ENCODE results near the gene KDM5B. TPM values are rescaled to one million over a fixed set of nuclear protein-coding genes. Genes with fewer than 3 reads are reported as not detected.
"Not testable (repeated sequence)": the region's sequence is repeated elsewhere in the genome, so short reads cannot be mapped to it uniquely, and the experiment has no call there.

The KDM5B gene
- 148 TPM for total RNA-seq

GRCh38 chr1:202807926-202808757 is at the start of gene KDM5B:
KDM5B (minus strand) TSS chr1:202808421; CDS start chr1:202808305, 116 bp downstream.
- FAIRE-seq = no peak
- peak; percentile 72 to 80 for DNase-seq (ENCODE audit: low spot score in 2 of 2)

- no peak for FAIRE-seq
- DNase-seq (ENCODE audit: low spot score in 2 of 2) = no peak
These were observed 49.0 kb upstream of the KDM5B start for GRCh38 chr1:202857136-202857610.

- FAIRE-seq = no peak
- DNase-seq (ENCODE audit: low spot score in 2 of 2) = no peak
These were observed 47.8 kb upstream of the KDM5B start for GRCh38 chr1:202856014-202856413.

- DNase-seq (ENCODE audit: low spot score in 2 of 2) (no peak), FAIRE-seq (no peak)
These were observed 46.6 kb upstream of the KDM5B start for GRCh38 chr1:202854787-202855186.

- no peak for FAIRE-seq
- no peak for DNase-seq (ENCODE audit: low spot score in 2 of 2)
These were observed 44.1 kb upstream of the KDM5B start for GRCh38 chr1:202852163-202852904.

GRCh38 chr1:202850593-202851362 is 42.6 kb upstream of the KDM5B start:
- no peak for DNase-seq (ENCODE audit: low spot score in 2 of 2)
- FAIRE-seq = no peak

- DNase-seq (ENCODE audit: low spot score in 2 of 2) (peak in 1 of 2 donors; percentile 30), FAIRE-seq (no peak)
These were observed 39.9 kb upstream of the KDM5B start for GRCh38 chr1:202848191-202848542.

DNA sequence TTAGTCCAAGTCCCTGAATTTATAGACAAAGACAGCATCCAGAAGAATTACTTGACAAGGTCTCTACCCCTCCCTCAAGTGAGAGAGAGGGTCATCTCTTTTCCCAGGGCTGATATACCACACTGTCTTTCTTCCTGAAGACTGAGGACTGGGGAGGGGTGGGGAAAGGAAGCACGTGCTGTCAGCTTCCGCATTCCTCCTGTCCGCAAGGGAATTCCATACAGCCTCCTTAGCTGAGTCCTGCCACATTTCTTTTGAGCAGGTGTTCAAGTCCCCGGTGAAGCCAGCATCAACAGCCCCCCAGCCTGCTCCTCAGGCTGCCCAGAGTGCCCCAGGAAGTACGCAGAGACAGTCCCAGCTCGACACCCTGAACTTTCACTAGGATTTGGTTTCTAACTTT is 36.7 kb upstream of the KDM5B start:
- FAIRE-seq (no peak), DNase-seq (ENCODE audit: low spot score in 2 of 2) (no peak)

DNA sequence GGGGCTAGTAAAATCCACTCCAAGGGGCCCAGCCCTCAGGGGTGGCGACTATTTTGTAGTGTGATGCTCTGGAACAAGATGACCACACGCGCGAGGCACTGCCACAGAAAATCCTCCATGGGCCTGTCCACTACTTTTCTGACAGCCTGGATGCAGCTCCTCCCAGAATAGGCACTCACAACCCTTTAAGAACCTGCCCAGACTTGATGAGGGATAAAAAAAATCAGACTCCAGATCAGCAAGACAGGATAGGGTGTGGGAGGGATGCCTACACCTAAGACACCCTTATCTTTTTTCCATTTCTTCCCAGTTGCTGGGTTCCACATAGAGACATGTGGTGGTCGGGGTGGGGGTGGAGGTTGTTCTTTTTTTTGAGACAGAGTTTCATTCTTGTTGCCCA is 36.0 kb upstream of the KDM5B start:
- DNase-seq (ENCODE audit: low spot score in 2 of 2) (no peak), FAIRE-seq (no peak)

- no peak for FAIRE-seq
- DNase-seq (ENCODE audit: low spot score in 2 of 2) = peak in 1 of 2 donors; percentile 29
These were observed 34.9 kb upstream of the KDM5B start for GRCh38 chr1:202843081-202843480.

- DNase-seq (ENCODE audit: low spot score in 2 of 2) (no peak), FAIRE-seq (no peak)
These were observed 29.6 kb upstream of the KDM5B start for GRCh38 chr1:202837746-202838262.

DNA sequence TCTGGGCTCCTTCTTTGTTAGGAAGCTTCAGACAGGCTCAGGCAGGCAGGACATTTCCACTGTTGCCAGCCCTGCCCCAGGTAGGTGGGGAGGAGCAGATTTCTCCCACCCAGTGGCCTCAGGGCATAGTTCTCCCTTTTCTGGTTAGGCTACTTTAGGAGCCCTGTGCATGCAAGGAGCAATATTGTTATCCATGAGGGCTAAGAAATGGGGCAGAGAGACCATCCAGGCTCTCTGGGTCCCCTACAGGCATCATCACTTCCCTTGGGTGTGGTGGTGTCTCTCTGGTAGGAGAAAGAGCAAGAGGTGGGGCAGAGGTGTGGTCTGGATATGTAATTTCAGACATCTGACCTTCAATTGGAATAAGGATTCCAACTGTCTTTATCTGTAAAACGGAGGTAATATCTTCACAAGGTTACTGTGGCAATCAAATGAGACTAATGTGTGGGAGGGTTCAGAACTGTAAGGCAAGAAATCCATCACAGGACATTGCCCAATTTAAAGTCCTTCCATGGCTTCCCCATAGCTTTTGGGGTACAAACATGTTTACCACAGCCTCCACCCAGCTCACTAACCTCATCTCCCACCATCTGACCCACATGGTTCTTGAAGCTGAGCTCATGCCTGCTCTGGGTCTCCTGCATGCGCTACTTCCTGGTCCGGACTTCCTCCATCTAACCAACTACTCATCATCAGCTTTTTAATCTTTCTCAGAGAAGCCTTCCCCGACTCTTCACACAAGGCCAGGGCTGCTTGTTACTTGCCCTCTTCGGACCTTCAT is 28.6 kb upstream of the KDM5B start:
- no peak for FAIRE-seq
- DNase-seq (ENCODE audit: low spot score in 2 of 2) = no peak

DNA sequence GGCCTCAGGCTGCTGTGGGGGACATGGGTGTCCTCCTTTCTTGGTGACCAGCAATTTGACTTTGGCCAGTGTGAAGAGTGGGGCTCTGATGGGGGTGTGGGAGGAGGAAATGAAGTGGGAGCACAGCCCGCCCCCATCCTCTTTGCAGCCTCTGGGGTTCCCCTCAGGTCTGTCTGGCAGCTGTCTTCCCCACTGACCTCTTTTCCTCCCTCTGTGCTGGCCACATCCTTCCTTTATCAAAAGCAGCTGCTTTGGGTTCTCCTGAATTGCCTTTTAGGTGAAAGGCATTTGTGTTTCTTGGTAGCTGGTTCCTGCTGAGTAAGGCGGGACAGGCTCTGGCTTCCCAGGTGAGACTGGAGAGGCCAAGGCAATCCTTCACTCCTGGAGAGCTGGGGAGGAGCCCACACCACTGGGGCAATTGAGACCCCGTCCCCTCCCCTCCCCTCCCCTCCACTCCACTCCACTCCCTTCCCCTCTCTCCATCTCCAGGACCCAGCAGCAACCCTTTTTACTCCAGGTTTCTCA is 27.4 kb upstream of the KDM5B start:
- no peak for FAIRE-seq
- DNase-seq (ENCODE audit: low spot score in 2 of 2) = no peak

GRCh38 chr1:202834771-202835547 is 26.7 kb upstream of the KDM5B start:
- FAIRE-seq = no peak
- peak in 1 of 2 donors; percentile 33 for DNase-seq (ENCODE audit: low spot score in 2 of 2)

DNA sequence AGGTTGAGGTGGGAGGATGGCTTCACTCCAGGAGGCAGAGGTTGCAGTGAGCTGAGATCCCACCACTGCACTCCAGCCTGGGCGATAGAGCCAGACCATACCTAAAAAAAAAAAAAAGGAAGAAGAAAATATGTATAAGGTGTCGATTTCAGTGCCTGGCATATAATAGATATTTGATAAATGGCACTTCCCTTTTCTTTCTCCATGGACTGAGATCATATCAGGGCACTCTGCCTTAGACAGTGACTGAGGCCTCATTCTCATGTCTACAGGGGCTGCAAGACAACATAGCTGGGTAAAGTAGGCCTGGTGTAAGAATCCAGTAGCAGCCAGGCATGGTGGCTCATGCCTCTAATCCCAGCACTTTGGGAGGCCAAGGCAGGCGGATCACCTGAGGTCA is 23.7 kb upstream of the KDM5B start:
- FAIRE-seq (no peak), DNase-seq (ENCODE audit: low spot score in 2 of 2) (no peak)

DNA sequence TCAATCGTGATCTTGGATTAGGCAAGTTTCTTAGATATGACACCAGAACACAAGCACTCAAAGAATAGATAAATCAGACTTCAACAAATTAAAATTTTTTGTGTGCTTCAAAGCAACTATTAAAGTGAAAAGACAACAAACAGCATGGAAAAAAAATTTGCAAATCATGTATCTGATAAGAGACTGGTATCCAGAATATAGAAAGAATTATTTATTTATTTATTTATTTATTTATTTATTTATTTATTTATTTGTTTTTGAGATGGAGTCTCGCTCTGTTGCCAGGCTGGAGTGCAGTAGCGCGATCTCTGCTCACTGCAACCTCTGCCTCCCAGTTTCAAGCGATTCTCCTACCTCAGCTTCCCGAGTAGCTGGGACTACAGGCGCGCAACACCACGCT is 21.0 kb upstream of the KDM5B start:
- DNase-seq (ENCODE audit: low spot score in 2 of 2); FAIRE-seq: not testable (repeated sequence)

DNA sequence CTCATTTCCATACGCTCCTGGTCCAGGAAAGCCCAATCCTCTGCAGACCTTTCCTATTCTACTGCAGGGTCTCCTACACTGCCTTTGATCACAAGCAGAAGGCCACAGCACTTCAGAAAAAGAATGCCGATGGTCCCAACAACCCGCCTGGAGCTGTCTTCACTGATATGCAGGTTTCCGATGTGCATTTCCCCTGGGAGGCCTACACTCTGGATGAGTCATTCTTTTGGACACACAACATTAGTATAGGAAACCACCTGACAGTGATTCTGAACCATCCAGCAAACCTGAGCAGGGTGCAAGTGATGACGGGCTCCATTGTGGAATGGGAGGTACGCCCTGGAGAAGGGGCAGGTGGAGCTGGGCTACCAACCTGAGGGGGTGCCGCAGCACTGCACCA is 17.5 kb upstream of the KDM5B start:
- DNase-seq (ENCODE audit: low spot score in 2 of 2) (no peak), FAIRE-seq (no peak)

- DNase-seq (ENCODE audit: low spot score in 2 of 2) (no peak), FAIRE-seq (no peak)
These were observed 13.2 kb upstream of the KDM5B start for GRCh38 chr1:202821467-202821866.

DNA sequence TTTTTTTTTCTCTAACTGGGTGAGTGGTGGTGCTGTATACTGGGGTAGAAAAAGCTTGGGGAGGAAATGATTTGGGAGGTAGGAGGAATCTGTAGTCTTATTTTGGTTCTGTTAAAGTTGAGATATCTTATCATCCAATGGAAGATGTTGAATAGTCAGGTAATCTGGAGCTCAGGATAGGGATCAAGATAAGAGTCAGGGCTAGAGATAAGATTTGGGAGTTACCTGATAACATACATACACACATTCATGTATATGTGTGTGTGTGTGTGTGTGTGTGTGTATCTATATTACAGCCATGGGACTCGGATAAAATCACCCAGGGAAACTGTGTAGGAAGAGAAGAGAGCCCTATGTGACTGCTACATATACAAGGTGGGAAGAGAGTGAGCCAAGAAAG is 10.6 kb upstream of the KDM5B start:
- DNase-seq (ENCODE audit: low spot score in 2 of 2) = no peak
- no peak for FAIRE-seq

Measured in frontal cortex (tissue), 4 donors.